ENCODE data around the gene GRIN1.

GRIN1 gene

DNA sequence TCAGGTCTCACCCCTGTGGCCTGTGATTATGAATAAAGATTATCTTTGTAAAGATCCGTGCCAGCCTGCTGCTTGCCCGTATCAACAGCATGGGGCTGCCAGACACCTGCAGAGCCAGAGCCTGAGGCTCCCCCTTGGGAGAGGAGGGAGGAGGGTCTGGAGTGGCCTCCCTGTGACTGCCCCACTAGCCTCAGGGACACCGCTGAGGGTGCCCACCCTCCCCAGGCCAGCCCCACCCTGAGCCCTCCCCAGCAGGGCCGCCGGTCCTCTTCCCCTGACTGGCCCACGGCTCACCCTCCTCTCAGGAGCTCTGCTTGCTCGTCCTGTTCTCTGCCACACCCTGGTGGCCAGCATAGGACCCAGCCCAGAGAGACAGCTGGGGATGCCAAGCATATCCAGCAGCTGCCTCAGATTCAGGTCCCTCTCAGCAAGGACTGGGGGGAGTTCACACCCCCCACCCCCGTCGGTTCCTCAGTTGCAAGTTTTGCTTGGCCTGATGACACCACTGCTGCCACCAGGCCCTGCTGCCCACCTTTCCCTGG, 51.4 kb downstream of the GRIN1 start:
- Histone ChIP-seq H3K27me3 (ENCODE audit: control insufficient read depth, insufficient read depth, low read length, poor library complexity, severe bottlenecking) (no peaks in the 10 kb centered on the region), H3K4me3 (ENCODE audit: insufficient read depth, low read depth, low read length) (no peak overlapping the region), H3K4me1 (ENCODE audit: control insufficient read depth, insufficient read depth, low read length) (peaks cover 18% of the 10 kb centered on the region), H3K27ac (ENCODE audit: insufficient read depth, low read depth, low read length, poor library complexity, severe bottlenecking) (no peak overlapping the region), H3K9me3 (ENCODE audit: control insufficient read depth, low read length) (no peaks in the 10 kb centered on the region), H3K36me3 (ENCODE audit: control insufficient read depth, insufficient read depth, low read length) (no peaks in the 10 kb centered on the region)
- WGBS, 2 experiments, result 89 to 91% methylated on average over 9 of the region's 9 CpGs

DNA sequence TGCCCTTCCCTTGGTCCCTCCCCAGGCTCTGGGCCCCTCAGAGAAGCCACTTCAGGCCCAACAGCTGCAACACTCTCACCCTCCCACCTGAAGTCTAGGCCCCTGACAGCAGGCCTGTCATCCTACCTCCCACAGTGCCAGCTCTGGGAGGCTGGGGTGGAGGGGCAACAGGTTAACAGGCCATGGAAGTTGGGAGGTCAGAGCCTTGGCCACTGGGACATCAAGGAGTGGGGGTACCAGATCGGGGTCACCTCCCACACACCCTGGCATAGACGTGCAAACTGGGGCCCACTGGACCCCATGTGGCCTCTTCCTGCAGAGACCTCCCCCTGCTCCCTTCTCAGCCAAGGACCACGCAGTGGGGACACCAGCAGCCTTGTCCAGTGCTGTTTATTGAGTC, 52.3 kb downstream of the GRIN1 start:
- no peaks in the 10 kb centered on the region for H3K36me3 ChIP-seq (ENCODE audit: control insufficient read depth, insufficient read depth, low read length)
- H3K9me3 ChIP-seq (ENCODE audit: control insufficient read depth, low read length), result no peaks in the 10 kb centered on the region
- H3K27ac ChIP-seq (ENCODE audit: insufficient read depth, low read depth, low read length, poor library complexity, severe bottlenecking), result no peak overlapping the region
- peaks cover 18% of the 10 kb centered on the region for H3K4me1 ChIP-seq (ENCODE audit: control insufficient read depth, insufficient read depth, low read length)
- no peak overlapping the region for H3K4me3 ChIP-seq (ENCODE audit: insufficient read depth, low read depth, low read length)
- 89 to 90% methylated on average over 3 of the region's 3 CpGs for WGBS, 2 experiments
- no peaks in the 10 kb centered on the region for H3K27me3 ChIP-seq (ENCODE audit: control insufficient read depth, insufficient read depth, low read length, poor library complexity, severe bottlenecking)

DNA sequence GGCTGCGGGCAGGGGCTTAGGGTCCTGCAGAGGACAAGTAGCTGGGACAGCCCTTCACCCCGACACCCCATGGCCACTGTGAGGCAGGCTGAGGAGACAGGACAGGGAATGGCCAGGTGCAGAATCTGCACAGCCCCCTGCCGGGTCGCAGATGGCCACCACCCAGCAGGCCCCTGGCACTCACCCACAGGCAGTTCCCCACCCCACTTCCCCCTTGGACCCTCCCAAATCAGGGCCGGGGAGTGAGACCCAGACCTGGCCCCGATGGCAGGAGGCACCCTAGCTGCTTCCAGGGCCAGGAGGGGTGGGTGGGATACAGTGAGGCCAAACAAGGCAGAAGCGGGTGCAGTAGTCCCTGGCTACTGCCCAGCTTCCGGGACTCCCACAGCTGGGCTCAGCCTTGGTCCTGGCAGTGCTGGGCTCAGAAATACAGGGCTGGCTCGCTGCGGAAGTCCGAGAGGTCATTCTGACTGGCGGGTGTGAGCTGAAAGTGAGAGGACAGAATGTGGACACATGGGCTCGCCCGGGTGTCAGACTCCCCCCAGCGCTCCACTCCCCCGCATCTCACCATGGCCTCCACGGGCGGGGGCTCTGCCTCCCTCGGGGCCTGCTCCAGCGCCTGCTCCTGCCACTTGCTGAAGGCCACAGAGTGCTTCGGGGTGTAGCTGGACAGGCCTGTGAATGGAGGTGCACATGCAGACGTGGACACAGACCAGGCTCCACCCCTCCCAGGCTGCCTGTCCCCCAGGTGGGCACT, 52.9 kb downstream of the GRIN1 start:
- H3K36me3 ChIP-seq (ENCODE audit: control insufficient read depth, insufficient read depth, low read length), result no peaks in the 10 kb centered on the region
- no peaks in the 10 kb centered on the region for H3K9me3 ChIP-seq (ENCODE audit: control insufficient read depth, low read length)
- peaks cover 18% of the 10 kb centered on the region for H3K4me1 ChIP-seq (ENCODE audit: control insufficient read depth, insufficient read depth, low read length)
- WGBS, 2 experiments, result 94% methylated on average over 22 of the region's 22 CpGs
- no peaks in the 10 kb centered on the region for H3K27me3 ChIP-seq (ENCODE audit: control insufficient read depth, insufficient read depth, low read length, poor library complexity, severe bottlenecking)
- no peak overlapping the region for H3K4me3 ChIP-seq (ENCODE audit: insufficient read depth, low read depth, low read length)
- H3K27ac ChIP-seq (ENCODE audit: insufficient read depth, low read depth, low read length, poor library complexity, severe bottlenecking), result no peak overlapping the region

DNA sequence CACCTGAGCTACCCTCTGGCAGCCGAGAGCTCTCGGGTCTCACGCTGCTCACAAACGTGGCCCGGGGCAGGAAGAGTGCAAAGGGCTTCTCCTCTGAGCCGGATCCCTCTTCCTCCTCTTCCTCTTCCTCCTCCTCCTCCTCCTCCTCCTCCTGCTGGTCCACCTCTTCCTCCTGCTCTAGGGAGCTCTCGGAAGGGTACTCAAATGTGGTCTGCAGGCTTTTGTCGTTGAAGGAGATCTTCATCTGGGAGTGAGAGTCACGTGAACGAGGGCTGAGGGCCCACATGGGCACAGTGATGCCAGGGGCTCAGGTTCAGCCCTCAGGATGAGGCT, 53.5 kb downstream of the GRIN1 start:
- Histone ChIP-seq H3K27me3 (ENCODE audit: control insufficient read depth, insufficient read depth, low read length, poor library complexity, severe bottlenecking) (no peaks in the 10 kb centered on the region), H3K4me1 (ENCODE audit: control insufficient read depth, insufficient read depth, low read length) (peaks cover 13% of the 10 kb centered on the region), H3K4me3 (ENCODE audit: insufficient read depth, low read depth, low read length) (no peak overlapping the region), H3K9me3 (ENCODE audit: control insufficient read depth, low read length) (no peaks in the 10 kb centered on the region), H3K27ac (ENCODE audit: insufficient read depth, low read depth, low read length, poor library complexity, severe bottlenecking) (no peak overlapping the region), H3K36me3 (ENCODE audit: control insufficient read depth, insufficient read depth, low read length) (no peaks in the 10 kb centered on the region)
- WGBS, 2 experiments, result 93% methylated on average over 10 of the region's 10 CpGs

DNA sequence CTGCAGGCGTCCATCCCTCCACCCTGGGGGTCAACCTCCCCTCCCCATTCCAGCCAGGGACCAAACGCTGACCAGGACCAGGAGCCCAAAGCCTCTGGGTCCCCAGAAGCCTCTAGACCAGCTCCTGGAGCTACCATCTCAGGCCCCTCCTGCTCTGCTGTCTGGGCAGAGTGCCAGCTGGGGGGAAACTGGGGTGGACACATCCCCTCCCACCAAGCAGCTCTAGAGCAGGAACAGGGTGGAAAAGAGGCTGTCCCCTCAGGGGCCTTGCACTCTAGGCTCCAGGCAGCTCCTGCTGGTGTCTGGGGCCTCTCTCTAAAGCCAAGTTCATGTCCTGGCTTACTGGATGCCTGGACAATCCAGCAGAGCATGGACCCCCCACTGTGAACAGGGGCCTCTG, 53.9 kb downstream of the GRIN1 start:
- Histone ChIP-seq H3K4me1 (ENCODE audit: control insufficient read depth, insufficient read depth, low read length) (peaks cover 13% of the 10 kb centered on the region), H3K27ac (ENCODE audit: insufficient read depth, low read depth, low read length, poor library complexity, severe bottlenecking) (no peak overlapping the region), H3K9me3 (ENCODE audit: control insufficient read depth, low read length) (no peaks in the 10 kb centered on the region), H3K36me3 (ENCODE audit: control insufficient read depth, insufficient read depth, low read length) (no peaks in the 10 kb centered on the region), H3K4me3 (ENCODE audit: insufficient read depth, low read depth, low read length) (no peak overlapping the region), H3K27me3 (ENCODE audit: control insufficient read depth, insufficient read depth, low read length, poor library complexity, severe bottlenecking) (no peaks in the 10 kb centered on the region)
- 83 to 86% methylated on average over 2 of the region's 2 CpGs for WGBS, 2 experiments

DNA sequence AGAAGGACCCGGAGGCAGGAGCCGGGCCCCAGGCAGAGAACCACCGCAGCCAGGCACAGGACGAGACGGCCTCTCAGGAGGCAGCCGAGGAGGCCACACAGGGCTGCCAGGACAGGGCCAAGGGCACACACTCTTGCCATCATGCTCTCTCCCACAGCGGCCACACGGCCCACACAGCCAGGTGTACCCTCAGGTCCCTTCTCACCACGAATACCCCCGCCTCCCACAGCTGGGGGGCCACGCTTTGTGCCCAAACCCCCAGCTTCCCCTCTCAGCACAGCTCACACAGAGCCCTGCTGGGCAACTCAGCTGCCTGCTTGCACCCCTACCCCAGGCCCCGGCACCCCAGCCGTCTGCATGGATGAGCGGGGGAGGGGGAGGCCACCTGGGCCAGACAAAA, 54.8 kb downstream of the GRIN1 start:
- Histone ChIP-seq H3K4me3 (ENCODE audit: insufficient read depth, low read depth, low read length) (no peak overlapping the region), H3K27ac (ENCODE audit: insufficient read depth, low read depth, low read length, poor library complexity, severe bottlenecking) (no peak overlapping the region), H3K27me3 (ENCODE audit: control insufficient read depth, insufficient read depth, low read length, poor library complexity, severe bottlenecking) (no peaks in the 10 kb centered on the region), H3K9me3 (ENCODE audit: control insufficient read depth, low read length) (no peaks in the 10 kb centered on the region), H3K36me3 (ENCODE audit: control insufficient read depth, insufficient read depth, low read length) (no peaks in the 10 kb centered on the region), H3K4me1 (ENCODE audit: control insufficient read depth, insufficient read depth, low read length) (peaks cover 16% of the 10 kb centered on the region)
- 90 to 91% methylated on average over 14 of the region's 14 CpGs for WGBS, 2 experiments

DNA sequence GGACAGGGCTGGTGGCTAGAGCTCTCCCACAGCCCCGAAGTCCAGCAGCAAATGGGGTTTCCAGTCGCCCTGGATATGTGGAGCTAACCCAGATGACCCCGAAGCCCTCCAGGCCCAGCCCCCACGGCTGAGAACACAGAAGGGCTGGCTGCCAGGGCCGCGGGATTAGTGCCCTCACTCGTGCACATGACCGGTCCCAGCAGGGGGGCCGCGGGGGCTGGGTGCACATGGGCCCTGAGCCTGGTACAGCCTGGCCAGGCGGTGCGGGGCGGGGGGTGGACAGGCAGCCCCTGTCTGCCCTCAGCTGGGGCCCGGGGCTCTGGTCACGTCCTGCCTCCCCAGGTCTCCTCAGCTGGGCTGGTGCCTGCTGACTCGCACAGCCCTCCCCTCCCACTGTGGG, 55.4 kb downstream of the GRIN1 start:
- Histone ChIP-seq H3K27me3 (ENCODE audit: control insufficient read depth, insufficient read depth, low read length, poor library complexity, severe bottlenecking) (peaks cover 6% of the 10 kb centered on the region), H3K27ac (ENCODE audit: insufficient read depth, low read depth, low read length, poor library complexity, severe bottlenecking) (no peak overlapping the region), H3K4me3 (ENCODE audit: insufficient read depth, low read depth, low read length) (no peak overlapping the region), H3K36me3 (ENCODE audit: control insufficient read depth, insufficient read depth, low read length) (no peaks in the 10 kb centered on the region), H3K4me1 (ENCODE audit: control insufficient read depth, insufficient read depth, low read length) (peaks cover 21% of the 10 kb centered on the region), H3K9me3 (ENCODE audit: control insufficient read depth, low read length) (no peaks in the 10 kb centered on the region)
- WGBS, 2 experiments, result 82 to 84% methylated on average over 16 of the region's 16 CpGs

DNA sequence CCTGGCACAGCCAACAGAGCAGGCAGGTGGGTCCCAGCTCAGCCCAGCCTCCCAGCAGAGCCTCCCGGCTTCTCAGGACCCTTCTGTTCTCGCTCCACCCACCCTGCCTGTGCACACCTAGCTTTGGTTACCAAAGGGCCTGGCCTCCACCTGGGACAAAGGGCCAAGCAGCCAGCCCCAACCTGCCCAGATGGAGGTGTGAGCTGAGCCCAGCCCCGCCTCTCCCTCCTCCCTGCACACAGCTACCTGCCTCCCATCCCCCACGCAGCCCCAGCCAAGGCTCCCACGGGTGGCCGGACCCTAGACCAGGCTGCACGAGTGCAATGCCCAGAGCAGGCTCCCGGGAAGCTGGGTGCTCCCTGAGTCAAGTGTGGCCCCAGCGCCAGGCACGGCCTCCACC, 56.0 kb downstream of the GRIN1 start:
- 87 to 89% methylated on average over 10 of the region's 10 CpGs for WGBS, 2 experiments
- H3K4me1 ChIP-seq (ENCODE audit: control insufficient read depth, insufficient read depth, low read length), result peaks cover 17% of the 10 kb centered on the region
- H3K27ac ChIP-seq (ENCODE audit: insufficient read depth, low read depth, low read length, poor library complexity, severe bottlenecking), result no peak overlapping the region
- H3K9me3 ChIP-seq (ENCODE audit: control insufficient read depth, low read length), result no peaks in the 10 kb centered on the region
- H3K4me3 ChIP-seq (ENCODE audit: insufficient read depth, low read depth, low read length), result no peak overlapping the region
- no peaks in the 10 kb centered on the region for H3K36me3 ChIP-seq (ENCODE audit: control insufficient read depth, insufficient read depth, low read length)
- peaks cover 11% of the 10 kb centered on the region for H3K27me3 ChIP-seq (ENCODE audit: control insufficient read depth, insufficient read depth, low read length, poor library complexity, severe bottlenecking)

DNA sequence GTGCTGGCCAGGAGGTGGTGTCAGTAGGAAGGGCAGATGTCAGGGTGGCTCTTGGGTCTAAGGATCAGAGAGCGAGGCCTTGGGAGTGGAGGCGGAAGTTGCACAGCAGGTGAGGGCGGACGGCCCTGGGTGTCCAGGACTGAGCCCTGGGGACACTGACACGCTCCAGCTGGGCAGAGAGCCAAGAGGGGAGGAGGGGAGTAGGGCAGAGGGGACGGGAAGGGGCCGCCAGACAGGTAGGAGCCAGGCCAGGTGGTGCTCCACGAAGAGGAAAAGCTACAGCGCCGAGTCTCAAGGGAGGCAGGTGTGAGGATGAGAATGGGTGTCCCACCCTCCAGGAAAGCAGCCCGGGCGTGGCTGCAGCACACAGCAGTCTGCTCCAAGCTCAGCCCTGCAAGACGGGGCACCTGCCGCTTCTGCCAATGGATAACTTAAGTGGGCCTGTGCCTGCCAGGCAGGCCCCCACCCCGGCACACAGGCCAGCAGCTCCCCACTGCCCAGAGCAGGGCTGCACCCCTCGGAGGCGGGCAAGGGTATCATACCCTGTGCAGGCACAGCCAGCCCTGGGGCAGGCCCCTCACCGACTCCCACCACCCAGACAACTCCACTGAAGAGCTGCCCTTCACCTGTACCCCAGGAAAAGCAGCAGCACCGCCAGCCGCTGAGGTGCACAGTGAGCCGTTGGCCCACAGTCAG, 56.7 kb downstream of the GRIN1 start:
- 94% methylated on average over 21 of the region's 21 CpGs for WGBS, 2 experiments
- H3K27me3 ChIP-seq (ENCODE audit: control insufficient read depth, insufficient read depth, low read length, poor library complexity, severe bottlenecking), result peaks cover 12% of the 10 kb centered on the region
- no peak overlapping the region for H3K4me3 ChIP-seq (ENCODE audit: insufficient read depth, low read depth, low read length)
- H3K36me3 ChIP-seq (ENCODE audit: control insufficient read depth, insufficient read depth, low read length), result no peaks in the 10 kb centered on the region
- H3K27ac ChIP-seq (ENCODE audit: insufficient read depth, low read depth, low read length, poor library complexity, severe bottlenecking), result no peak overlapping the region
- H3K9me3 ChIP-seq (ENCODE audit: control insufficient read depth, low read length), result no peaks in the 10 kb centered on the region
- peaks cover 17% of the 10 kb centered on the region for H3K4me1 ChIP-seq (ENCODE audit: control insufficient read depth, insufficient read depth, low read length)

DNA sequence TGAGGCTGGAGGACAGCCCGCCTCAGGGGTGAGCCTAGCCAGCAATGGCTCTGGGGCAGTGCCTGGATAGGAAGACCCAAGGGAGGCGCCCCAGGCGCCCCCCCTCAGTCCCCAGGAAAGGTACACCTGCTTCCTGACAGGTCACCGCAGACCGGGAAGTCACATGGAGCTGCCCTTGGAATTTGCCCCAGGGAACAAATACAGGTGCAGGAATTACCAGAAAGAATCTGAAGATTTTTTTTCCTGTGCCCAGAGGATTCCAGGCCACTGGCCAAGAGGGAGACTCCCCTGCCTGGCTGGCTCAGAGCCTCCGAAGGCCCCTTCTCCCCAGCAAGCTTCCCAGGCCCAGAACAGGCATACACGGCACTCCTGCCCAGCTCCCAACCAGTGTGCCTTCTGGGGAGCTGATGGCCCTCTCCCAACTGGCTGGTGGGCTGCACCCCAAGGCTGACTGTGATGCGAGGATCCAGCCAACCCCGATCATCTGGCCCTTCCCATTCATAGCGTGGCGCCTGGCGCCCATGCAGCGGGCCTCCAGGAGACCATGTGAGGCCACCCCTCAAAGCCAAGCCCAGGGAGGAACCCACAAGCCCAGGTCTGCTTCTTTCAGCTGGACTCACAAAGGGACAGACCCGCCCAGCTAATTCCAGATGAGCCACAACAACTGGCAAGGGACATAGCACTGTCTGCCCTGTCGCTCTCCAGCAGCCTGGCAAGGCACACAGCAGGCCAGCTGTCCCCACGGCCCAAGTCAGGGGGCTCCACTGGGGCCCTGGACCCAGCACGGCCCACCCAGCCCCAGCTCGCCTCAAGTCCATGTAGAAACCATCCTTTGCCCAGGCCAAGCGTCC, 59.3 kb downstream of the GRIN1 start:
- Histone ChIP-seq H3K4me1 (ENCODE audit: control insufficient read depth, insufficient read depth, low read length) (peaks cover 25% of the 10 kb centered on the region), H3K9me3 (ENCODE audit: control insufficient read depth, low read length) (no peaks in the 10 kb centered on the region), H3K27me3 (ENCODE audit: control insufficient read depth, insufficient read depth, low read length, poor library complexity, severe bottlenecking) (peaks cover 12% of the 10 kb centered on the region), H3K4me3 (ENCODE audit: insufficient read depth, low read depth, low read length) (no peak overlapping the region), H3K27ac (ENCODE audit: insufficient read depth, low read depth, low read length, poor library complexity, severe bottlenecking) (no peak overlapping the region), H3K36me3 (ENCODE audit: control insufficient read depth, insufficient read depth, low read length) (no peaks in the 10 kb centered on the region)
- 89 to 90% methylated on average over 19 of the region's 19 CpGs for WGBS, 2 experiments
